ENCODE data around the gene CARD11. TPM values are rescaled to one million over a fixed set of nuclear protein-coding genes. Genes with fewer than 3 reads are reported as not detected.
"Not testable (repeated sequence)": the region's sequence is repeated elsewhere in the genome, so short reads cannot be mapped to it uniquely, and the experiment has no call there.

CARD11 gene
- total and polyA plus RNA-seq, 4 donors, result 0.77 to 1.2 (median 1.1) TPM

- 93% methylated on average over 16 of the region's 27 CpGs for WGBS (ENCODE audit: insufficient coverage)
- H3K27ac ChIP-seq (ENCODE audit: low read depth, low read length), result no peak overlapping the region
These were observed 1.5 kb downstream of the CARD11 start for GRCh38 chr7:3041986-3042675.

GRCh38 chr7:3039787-3040186 lies 3.9 kb downstream of the CARD11 start:
- WGBS (ENCODE audit: insufficient coverage), result 100% methylated on average over 8 of the region's 9 CpGs
- no peak for DNase-seq (ENCODE audit: low read depth in 4 of 6, low spot score in 6 of 6)
- Histone ChIP-seq H3K27ac (ENCODE audit: low read depth, low read length) (no peak overlapping the region), H3K36me3 (ENCODE audit: control insufficient read depth, insufficient read depth, low read length) (no peaks in the 10 kb centered on the region), H3K9me3 (ENCODE audit: control insufficient read depth, insufficient read depth, low read length) (no peaks in the 10 kb centered on the region), H3K27me3 (ENCODE audit: control insufficient read depth, insufficient read depth, low read length) (peaks cover 10% of the 10 kb centered on the region), H3K4me3 (ENCODE audit: low read depth, low read length) (no peak overlapping the region), H3K4me1 (ENCODE audit: control insufficient read depth, insufficient read depth, low read length) (no peaks in the 10 kb centered on the region)

More at GRCh38 chr7:3041986-3042675, 1.5 kb downstream of the CARD11 start:
- H3K4me3 ChIP-seq (ENCODE audit: low read depth, low read length), result no peak overlapping the region
- H3K36me3 ChIP-seq (ENCODE audit: control insufficient read depth, insufficient read depth, low read length), result no peaks in the 10 kb centered on the region
- no peaks in the 10 kb centered on the region for H3K4me1 ChIP-seq (ENCODE audit: control insufficient read depth, insufficient read depth, low read length)
- peak in 1 of 6 donors; percentile 6 for DNase-seq (ENCODE audit: low read depth in 4 of 6, low spot score in 6 of 6)
- H3K27me3 ChIP-seq (ENCODE audit: control insufficient read depth, insufficient read depth, low read length), result peaks cover 10% of the 10 kb centered on the region
- no peaks in the 10 kb centered on the region for H3K9me3 ChIP-seq (ENCODE audit: control insufficient read depth, insufficient read depth, low read length)

GRCh38 chr7:3038011-3038410 lies 5.7 kb downstream of the CARD11 start:
- not testable (repeated sequence) for H3K4me1 ChIP-seq (ENCODE audit: control insufficient read depth, insufficient read depth, low read length); H3K27ac ChIP-seq (ENCODE audit: low read depth, low read length); H3K4me3 ChIP-seq (ENCODE audit: low read depth, low read length); H3K27me3 ChIP-seq (ENCODE audit: control insufficient read depth, insufficient read depth, low read length); DNase-seq (ENCODE audit: low read depth in 4 of 6, low spot score in 6 of 6); H3K9me3 ChIP-seq (ENCODE audit: control insufficient read depth, insufficient read depth, low read length); H3K36me3 ChIP-seq (ENCODE audit: control insufficient read depth, insufficient read depth, low read length)
- 95% methylated on average over 5 of the region's 7 CpGs for WGBS (ENCODE audit: insufficient coverage)

GRCh38 chr7:3037259-3037658 lies 6.4 kb downstream of the CARD11 start:
- H3K36me3 ChIP-seq (ENCODE audit: control insufficient read depth, insufficient read depth, low read length), result no peaks in the 10 kb centered on the region
- H3K27ac ChIP-seq (ENCODE audit: low read depth, low read length), result no peak overlapping the region
- no peak overlapping the region for H3K4me3 ChIP-seq (ENCODE audit: low read depth, low read length)
- no CpG with 5 or more reads among the region's 4 CpGs for WGBS (ENCODE audit: insufficient coverage)
- H3K4me1 ChIP-seq (ENCODE audit: control insufficient read depth, insufficient read depth, low read length), result no peaks in the 10 kb centered on the region
- no peaks in the 10 kb centered on the region for H3K27me3 ChIP-seq (ENCODE audit: control insufficient read depth, insufficient read depth, low read length)
- H3K9me3 ChIP-seq (ENCODE audit: control insufficient read depth, insufficient read depth, low read length), result no peaks in the 10 kb centered on the region
- DNase-seq (ENCODE audit: low read depth in 4 of 6, low spot score in 6 of 6), result no peak

GRCh38 chr7:3034591-3035150 lies 9.0 kb downstream of the CARD11 start:
- no peaks in the 10 kb centered on the region for H3K4me1 ChIP-seq (ENCODE audit: control insufficient read depth, insufficient read depth, low read length)
- H3K9me3 ChIP-seq (ENCODE audit: control insufficient read depth, insufficient read depth, low read length), result no peaks in the 10 kb centered on the region
- no peak for DNase-seq (ENCODE audit: low read depth in 4 of 6, low spot score in 6 of 6)
- no peaks in the 10 kb centered on the region for H3K27me3 ChIP-seq (ENCODE audit: control insufficient read depth, insufficient read depth, low read length)
- no peak overlapping the region for H3K27ac ChIP-seq (ENCODE audit: low read depth, low read length)
- WGBS (ENCODE audit: insufficient coverage), result 92% methylated on average over 25 of the region's 26 CpGs
- no peaks in the 10 kb centered on the region for H3K36me3 ChIP-seq (ENCODE audit: control insufficient read depth, insufficient read depth, low read length)
- H3K4me3 ChIP-seq (ENCODE audit: low read depth, low read length), result no peak overlapping the region

GRCh38 chr7:3033581-3033980 lies 10.1 kb downstream of the CARD11 start:
- no peak overlapping the region for H3K27ac ChIP-seq (ENCODE audit: low read depth, low read length)
- H3K36me3 ChIP-seq (ENCODE audit: control insufficient read depth, insufficient read depth, low read length), result no peaks in the 10 kb centered on the region
- H3K9me3 ChIP-seq (ENCODE audit: control insufficient read depth, insufficient read depth, low read length), result no peaks in the 10 kb centered on the region
- H3K4me3 ChIP-seq (ENCODE audit: low read depth, low read length), result no peak overlapping the region
- H3K4me1 ChIP-seq (ENCODE audit: control insufficient read depth, insufficient read depth, low read length), result no peaks in the 10 kb centered on the region
- 77% methylated on average over 10 of the region's 12 CpGs for WGBS (ENCODE audit: insufficient coverage)
- H3K27me3 ChIP-seq (ENCODE audit: control insufficient read depth, insufficient read depth, low read length), result no peaks in the 10 kb centered on the region
- DNase-seq (ENCODE audit: low read depth in 4 of 6, low spot score in 6 of 6), result no peak

GRCh38 chr7:3033136-3033535 lies 10.5 kb downstream of the CARD11 start:
- H3K36me3 ChIP-seq (ENCODE audit: control insufficient read depth, insufficient read depth, low read length), result no peaks in the 10 kb centered on the region
- 63% methylated on average over 7 of the region's 7 CpGs for WGBS (ENCODE audit: insufficient coverage)
- no peak overlapping the region for H3K4me3 ChIP-seq (ENCODE audit: low read depth, low read length)
- H3K9me3 ChIP-seq (ENCODE audit: control insufficient read depth, insufficient read depth, low read length), result no peaks in the 10 kb centered on the region
- DNase-seq (ENCODE audit: low read depth in 4 of 6, low spot score in 6 of 6), result peak in 1 of 6 donors; percentile 27
- H3K27ac ChIP-seq (ENCODE audit: low read depth, low read length), result no peak overlapping the region
- H3K4me1 ChIP-seq (ENCODE audit: control insufficient read depth, insufficient read depth, low read length), result peaks cover under 1% of the 10 kb centered on the region
- no peaks in the 10 kb centered on the region for H3K27me3 ChIP-seq (ENCODE audit: control insufficient read depth, insufficient read depth, low read length)

GRCh38 chr7:3032256-3032655 lies 11.4 kb downstream of the CARD11 start:
- no peak for DNase-seq (ENCODE audit: low read depth in 4 of 6, low spot score in 6 of 6)
- no peaks in the 10 kb centered on the region for H3K36me3 ChIP-seq (ENCODE audit: control insufficient read depth, insufficient read depth, low read length)
- H3K4me1 ChIP-seq (ENCODE audit: control insufficient read depth, insufficient read depth, low read length), result peaks cover 4% of the 10 kb centered on the region
- no peak overlapping the region for H3K4me3 ChIP-seq (ENCODE audit: low read depth, low read length)
- no peak overlapping the region for H3K27ac ChIP-seq (ENCODE audit: low read depth, low read length)
- WGBS (ENCODE audit: insufficient coverage), result 63% methylated on average over 4 of the region's 4 CpGs
- H3K27me3 ChIP-seq (ENCODE audit: control insufficient read depth, insufficient read depth, low read length), result no peaks in the 10 kb centered on the region
- no peaks in the 10 kb centered on the region for H3K9me3 ChIP-seq (ENCODE audit: control insufficient read depth, insufficient read depth, low read length)

GRCh38 chr7:3029138-3029537 lies 14.5 kb downstream of the CARD11 start:
- no peak for DNase-seq (ENCODE audit: low read depth in 4 of 6, low spot score in 6 of 6)
- no peaks in the 10 kb centered on the region for H3K27me3 ChIP-seq (ENCODE audit: control insufficient read depth, insufficient read depth, low read length)
- 62% methylated on average over 6 of the region's 9 CpGs for WGBS (ENCODE audit: insufficient coverage)
- no peak overlapping the region for H3K4me3 ChIP-seq (ENCODE audit: low read depth, low read length)
- no peaks in the 10 kb centered on the region for H3K9me3 ChIP-seq (ENCODE audit: control insufficient read depth, insufficient read depth, low read length)
- no peaks in the 10 kb centered on the region for H3K36me3 ChIP-seq (ENCODE audit: control insufficient read depth, insufficient read depth, low read length)
- no peak overlapping the region for H3K27ac ChIP-seq (ENCODE audit: low read depth, low read length)
- H3K4me1 ChIP-seq (ENCODE audit: control insufficient read depth, insufficient read depth, low read length), result peaks cover 9% of the 10 kb centered on the region

GRCh38 chr7:3028758-3029093 lies 14.9 kb downstream of the CARD11 start:
- H3K27me3 ChIP-seq (ENCODE audit: control insufficient read depth, insufficient read depth, low read length), result no peaks in the 10 kb centered on the region
- H3K36me3 ChIP-seq (ENCODE audit: control insufficient read depth, insufficient read depth, low read length), result no peaks in the 10 kb centered on the region
- no peaks in the 10 kb centered on the region for H3K9me3 ChIP-seq (ENCODE audit: control insufficient read depth, insufficient read depth, low read length)
- peak in 1 of 6 donors; percentile 86 for DNase-seq (ENCODE audit: low read depth in 4 of 6, low spot score in 6 of 6)
- H3K4me3 ChIP-seq (ENCODE audit: low read depth, low read length), result no peak overlapping the region
- peaks cover 9% of the 10 kb centered on the region for H3K4me1 ChIP-seq (ENCODE audit: control insufficient read depth, insufficient read depth, low read length)
- H3K27ac ChIP-seq (ENCODE audit: low read depth, low read length), result no peak overlapping the region
- WGBS (ENCODE audit: insufficient coverage), result 40% methylated on average over 1 of the region's 5 CpGs
